WTC11 (cell line): Measurements from ENCODE around the gene ENPP7. TPM values are rescaled to one million over a fixed set of nuclear protein-coding genes. Genes with fewer than 3 reads are reported as not detected.
A peak's percentile ranks its signal among the peaks of the same experiment; 100 is the strongest.

Source experiments
- ATAC-seq: fragments of 200-7000 bp; cut with Tn5 transposase; 2 replicates; pipeline ENCODE4 v1.10.0; 2021; ENCODE audit warnings: mild to moderate bottlenecking, moderate library complexity
- CTCF ChIA-PET: fragments of 300-600 bp; sonication (Branson Sonifier 250); formaldehyde crosslinking; loops from one replicate; lab custom pipeline; 2021; ENCODE audit warnings: antibody characterized with exemption; lab: Charles Lee
- POLR2A ChIA-PET: fragments of 350-600 bp; sonication (Branson Sonifier 250); formaldehyde crosslinking; loops from one replicate; lab custom pipeline; 2021; ENCODE audit warnings: antibody characterized with exemption; lab: Charles Lee
- DNase-seq: peaks from one replicate; pipeline ENCODE4 v3.0.0; 2021; ENCODE audit warnings: low spot score
- H3K27ac Mint-ChIP-seq: 2 replicates; pipeline ENCODE4 v1.8.0; 2021; ENCODE audit warnings: mixed read lengths
- H3K27me3 Mint-ChIP-seq: 2 replicates; pipeline ENCODE4 v1.8.0; 2021; ENCODE audit warnings: low read depth, mild to moderate bottlenecking, moderate library complexity, mixed read lengths
- H3K36me3 Mint-ChIP-seq: 2 replicates; pipeline ENCODE4 v1.8.0; 2021; ENCODE audit warnings: mixed read lengths
- H3K4me1 Mint-ChIP-seq: 2 replicates; pipeline ENCODE4 v1.8.0; 2022; ENCODE audit warnings: mixed read lengths
- H3K4me3 Mint-ChIP-seq: 2 replicates; pipeline ENCODE4 v1.8.0; 2021; ENCODE audit warnings: mild to moderate bottlenecking, moderate library complexity, mixed read lengths
- H3K9me3 Mint-ChIP-seq: 2 replicates; pipeline ENCODE4 v1.8.0; 2021; ENCODE audit warnings: mixed read lengths
- AFF4 ChIP-seq: sonication (generic); formaldehyde crosslinking; IDR thresholded peaks from 2 replicates; pipeline ENCODE4 v1.8.1; 2023; ENCODE audit warnings: mild to moderate bottlenecking, missing genetic modification reagents, borderline replicate concordance
- ATF2 ChIP-seq: sonication (generic); formaldehyde crosslinking; IDR thresholded peaks from 2 replicates; pipeline ENCODE4 v1.8.1; 2022; ENCODE audit warnings: low read depth, missing genetic modification reagents, borderline replicate concordance
- ATF3 ChIP-seq: sonication (generic); formaldehyde crosslinking; conservative IDR thresholded peaks from 2 replicates; pipeline ENCODE4 v1.8.1; 2022; ENCODE audit warnings: mild to moderate bottlenecking, missing genetic modification reagents
- ERG ChIP-seq: fragments of 250-450 bp; sonication (Bioruptor Pico); IDR thresholded peaks from 2 replicates; pipeline ENCODE4 v1.8.0; 2021; ENCODE audit warnings: mild to moderate bottlenecking
- GABPB1 ChIP-seq: sonication (generic); formaldehyde crosslinking; IDR thresholded peaks from 2 replicates; pipeline ENCODE4 v1.8.1; 2023; ENCODE audit warnings: mild to moderate bottlenecking, missing genetic modification reagents
- MXD4 ChIP-seq: fragments of 250-450 bp; sonication (Bioruptor Pico); IDR thresholded peaks from 2 replicates; pipeline ENCODE4 v1.8.0; 2021; ENCODE audit warnings: mild to moderate bottlenecking, moderate library complexity, borderline replicate concordance
- SMAD4 ChIP-seq: sonication (generic); formaldehyde crosslinking; IDR thresholded peaks from 2 replicates; pipeline ENCODE4 v1.8.0; 2022; ENCODE audit warnings: mild to moderate bottlenecking, missing genetic modification reagents
- SOX15 ChIP-seq: fragments of 250-450 bp; sonication (Bioruptor Pico); IDR thresholded peaks from 2 replicates; pipeline ENCODE4 v1.9.0; 2021; ENCODE audit warnings: mild to moderate bottlenecking
- TEAD4 ChIP-seq: sonication (generic); formaldehyde crosslinking; IDR thresholded peaks from 2 replicates; pipeline ENCODE4 v1.8.0; 2022; ENCODE audit warnings: mild to moderate bottlenecking, missing genetic modification reagents
- USF2 ChIP-seq: sonication (generic); formaldehyde crosslinking; IDR thresholded peaks from 2 replicates; pipeline ENCODE4 v1.8.1; 2023; ENCODE audit warnings: mild to moderate bottlenecking, missing genetic modification reagents, moderate library complexity
- ZMAT4 ChIP-seq: fragments of 250-450 bp; sonication (Bioruptor Pico); IDR thresholded peaks from 2 replicates; pipeline ENCODE4 v1.9.0; 2021; ENCODE audit warnings: mild to moderate bottlenecking
- total RNA-seq: library from RNA; stranded (reverse); gene quantifications from 3 replicates; pipeline ENCODE4 v1.2.3, GENCODE V29; 2021

Gene ENPP7
- total RNA-seq, 1 experiment from 2014 or later, result not detected

GRCh38 chr17:79755591-79755990 lies 24.8 kb downstream of the ENPP7 start (continued):
- TF ChIP-seq ATF3 (CRISPR knock-in tag), result no peak
- TF ChIP-seq ATF2 (CRISPR knock-in tag), result no peak
- no peak for TF ChIP-seq TEAD4 (CRISPR knock-in tag)

- no peak for DNase-seq
- TF ChIP-seq MXD4 (CRISPR knock-in tag) (no peak), SOX15 (no peak), SMAD4 (CRISPR knock-in tag) (no peak), USF2 (CRISPR knock-in tag) (no peak), ERG (CRISPR knock-in tag) (no peak)
- no peak for ATAC-seq
These were observed 26.5 kb downstream of the ENPP7 start for GRCh38 chr17:79757140-79757745.

GRCh38 chr17:79758271-79758670 lies 27.5 kb downstream of the ENPP7 start:
- CTCF ChIA-PET, result interaction anchor here (2.0 to 3.2 kb wide), 3 partner anchors 12 to 31 kb away, joined by 7 to 16 read pairs (median 8); no protein-coding TSS in a partner anchor
- no peak overlapping the region for H3K4me3 Mint-ChIP-seq
- H3K27ac Mint-ChIP-seq, result no peak overlapping the region

More at GRCh38 chr17:79757140-79757745, 26.5 kb downstream of the ENPP7 start:
- ChIA-PET POLR2A (no interaction called here), CTCF (interaction anchor here (1.0 to 3.2 kb wide), 3 partner anchors 11 to 35 kb away, joined by 3 to 16 read pairs (median 3); no protein-coding TSS in a partner anchor)
- no peak overlapping the region for H3K27ac Mint-ChIP-seq
- no peaks in the 10 kb centered on the region for H3K36me3 Mint-ChIP-seq
- H3K9me3 Mint-ChIP-seq, result no peaks in the 10 kb centered on the region
- H3K27me3 Mint-ChIP-seq, result peaks cover 6% of the 10 kb centered on the region; the same call in 1 of the 2 replicates
- H3K4me3 Mint-ChIP-seq, result no peak overlapping the region
- H3K4me1 Mint-ChIP-seq, result no peaks in the 10 kb centered on the region

GRCh38 chr17:79760197-79760906 lies 29.6 kb downstream of the ENPP7 start:
- TF ChIP-seq GABPB1 (CRISPR knock-in tag) (peak; percentile 63), AFF4 (CRISPR knock-in tag) (no peak)
- H3K4me1 Mint-ChIP-seq, result no peaks in the 10 kb centered on the region
- DNase-seq, result no peak
- ATAC-seq, result no peak
- ChIA-PET POLR2A (interaction anchor here (0.6 kb wide), 1 partner anchor 136 kb away, joined by 6 read pairs; no protein-coding TSS in a partner anchor), CTCF (interaction anchor here (0.7 to 2.1 kb wide), 5 partner anchors 14 to 248 kb away, joined by 3 to 8 read pairs (median 6); no protein-coding TSS in a partner anchor)
- peaks cover 3% of the 10 kb centered on the region; the same call in 1 of the 2 replicates for H3K27me3 Mint-ChIP-seq
- no peaks in the 10 kb centered on the region for H3K9me3 Mint-ChIP-seq
- H3K4me3 Mint-ChIP-seq, result no peak overlapping the region
- no peaks in the 10 kb centered on the region for H3K36me3 Mint-ChIP-seq
- H3K27ac Mint-ChIP-seq, result no peak overlapping the region

More at GRCh38 chr17:79758271-79758670, 27.5 kb downstream of the ENPP7 start:
- Mint-ChIP-seq H3K27me3 (peaks cover 6% of the 10 kb centered on the region; the same call in 1 of the 2 replicates), H3K9me3 (no peaks in the 10 kb centered on the region), H3K4me1 (no peaks in the 10 kb centered on the region), H3K36me3 (no peaks in the 10 kb centered on the region)
- DNase-seq (no peak), ATAC-seq (no peak)
- TF ChIP-seq TEAD4 (CRISPR knock-in tag) (no peak), ATF3 (CRISPR knock-in tag) (no peak), ZMAT4 (CRISPR knock-in tag) (no peak)
- POLR2A ChIA-PET, result no interaction called here
